HEK293 (cell line): ENCODE measurements around the gene AIFM1.

Source experiments
- ZNF112 ChIP-seq: fragments of 450-650 bp; formaldehyde crosslinking; IDR thresholded peaks from 2 replicates; pipeline ENCODE4 v1.5.0; 2017; ENCODE audit warnings: missing biosample characterization, missing genetic modification characterization
- ZNF792 ChIP-seq: fragments of 450-650 bp; formaldehyde crosslinking; IDR thresholded peaks from 2 replicates; pipeline ENCODE4 v1.5.1; 2016; ENCODE audit warnings: missing biosample characterization, missing genetic modification characterization
- TF ChIP-seq, protein P1 (sequence below): fragments of 450-650 bp; formaldehyde crosslinking; IDR thresholded peaks from 2 replicates; pipeline ENCODE4 v1.5.1; 2016; ENCODE audit warnings: missing biosample characterization, missing genetic modification characterization
- TF ChIP-seq, protein P2 (sequence below): fragments of 450-650 bp; formaldehyde crosslinking; IDR thresholded peaks from 2 replicates; pipeline ENCODE4 v1.5.1; 2016; ENCODE audit warnings: missing biosample characterization, missing genetic modification characterization
- TF ChIP-seq, protein P3 (sequence below): fragments of 450-650 bp; IDR thresholded peaks from 2 replicates; pipeline ENCODE4 v1.5.1; 2018; ENCODE audit warnings: missing biosample characterization, missing genetic modification characterization
- TF ChIP-seq, protein P4 (sequence below): fragments of 450-650 bp; formaldehyde crosslinking; IDR thresholded peaks from 2 replicates; pipeline ENCODE4 v1.5.1; 2016; ENCODE audit warnings: missing biosample characterization, missing genetic modification characterization

- TF ChIP-seq, protein P1, sequence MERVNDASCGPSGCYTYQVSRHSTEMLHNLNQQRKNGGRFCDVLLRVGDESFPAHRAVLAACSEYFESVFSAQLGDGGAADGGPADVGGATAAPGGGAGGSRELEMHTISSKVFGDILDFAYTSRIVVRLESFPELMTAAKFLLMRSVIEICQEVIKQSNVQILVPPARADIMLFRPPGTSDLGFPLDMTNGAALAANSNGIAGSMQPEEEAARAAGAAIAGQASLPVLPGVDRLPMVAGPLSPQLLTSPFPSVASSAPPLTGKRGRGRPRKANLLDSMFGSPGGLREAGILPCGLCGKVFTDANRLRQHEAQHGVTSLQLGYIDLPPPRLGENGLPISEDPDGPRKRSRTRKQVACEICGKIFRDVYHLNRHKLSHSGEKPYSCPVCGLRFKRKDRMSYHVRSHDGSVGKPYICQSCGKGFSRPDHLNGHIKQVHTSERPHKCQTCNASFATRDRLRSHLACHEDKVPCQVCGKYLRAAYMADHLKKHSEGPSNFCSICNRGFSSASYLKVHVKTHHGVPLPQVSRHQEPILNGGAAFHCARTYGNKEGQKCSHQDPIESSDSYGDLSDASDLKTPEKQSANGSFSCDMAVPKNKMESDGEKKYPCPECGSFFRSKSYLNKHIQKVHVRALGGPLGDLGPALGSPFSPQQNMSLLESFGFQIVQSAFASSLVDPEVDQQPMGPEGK (tag by site-specific recombination), result no peak
- TF ChIP-seq, protein P2, sequence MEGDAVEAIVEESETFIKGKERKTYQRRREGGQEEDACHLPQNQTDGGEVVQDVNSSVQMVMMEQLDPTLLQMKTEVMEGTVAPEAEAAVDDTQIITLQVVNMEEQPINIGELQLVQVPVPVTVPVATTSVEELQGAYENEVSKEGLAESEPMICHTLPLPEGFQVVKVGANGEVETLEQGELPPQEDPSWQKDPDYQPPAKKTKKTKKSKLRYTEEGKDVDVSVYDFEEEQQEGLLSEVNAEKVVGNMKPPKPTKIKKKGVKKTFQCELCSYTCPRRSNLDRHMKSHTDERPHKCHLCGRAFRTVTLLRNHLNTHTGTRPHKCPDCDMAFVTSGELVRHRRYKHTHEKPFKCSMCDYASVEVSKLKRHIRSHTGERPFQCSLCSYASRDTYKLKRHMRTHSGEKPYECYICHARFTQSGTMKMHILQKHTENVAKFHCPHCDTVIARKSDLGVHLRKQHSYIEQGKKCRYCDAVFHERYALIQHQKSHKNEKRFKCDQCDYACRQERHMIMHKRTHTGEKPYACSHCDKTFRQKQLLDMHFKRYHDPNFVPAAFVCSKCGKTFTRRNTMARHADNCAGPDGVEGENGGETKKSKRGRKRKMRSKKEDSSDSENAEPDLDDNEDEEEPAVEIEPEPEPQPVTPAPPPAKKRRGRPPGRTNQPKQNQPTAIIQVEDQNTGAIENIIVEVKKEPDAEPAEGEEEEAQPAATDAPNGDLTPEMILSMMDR (tag by site-specific recombination), result no peak
- TF ChIP-seq, protein P3, sequence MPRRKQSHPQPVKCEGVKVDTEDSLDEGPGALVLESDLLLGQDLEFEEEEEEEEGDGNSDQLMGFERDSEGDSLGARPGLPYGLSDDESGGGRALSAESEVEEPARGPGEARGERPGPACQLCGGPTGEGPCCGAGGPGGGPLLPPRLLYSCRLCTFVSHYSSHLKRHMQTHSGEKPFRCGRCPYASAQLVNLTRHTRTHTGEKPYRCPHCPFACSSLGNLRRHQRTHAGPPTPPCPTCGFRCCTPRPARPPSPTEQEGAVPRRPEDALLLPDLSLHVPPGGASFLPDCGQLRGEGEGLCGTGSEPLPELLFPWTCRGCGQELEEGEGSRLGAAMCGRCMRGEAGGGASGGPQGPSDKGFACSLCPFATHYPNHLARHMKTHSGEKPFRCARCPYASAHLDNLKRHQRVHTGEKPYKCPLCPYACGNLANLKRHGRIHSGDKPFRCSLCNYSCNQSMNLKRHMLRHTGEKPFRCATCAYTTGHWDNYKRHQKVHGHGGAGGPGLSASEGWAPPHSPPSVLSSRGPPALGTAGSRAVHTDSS (tag by site-specific recombination), result no peak
- TF ChIP-seq ZNF112 (tag by site-specific recombination) (no peak), ZNF792 (tag by site-specific recombination) (no peak)
- TF ChIP-seq, protein P4, sequence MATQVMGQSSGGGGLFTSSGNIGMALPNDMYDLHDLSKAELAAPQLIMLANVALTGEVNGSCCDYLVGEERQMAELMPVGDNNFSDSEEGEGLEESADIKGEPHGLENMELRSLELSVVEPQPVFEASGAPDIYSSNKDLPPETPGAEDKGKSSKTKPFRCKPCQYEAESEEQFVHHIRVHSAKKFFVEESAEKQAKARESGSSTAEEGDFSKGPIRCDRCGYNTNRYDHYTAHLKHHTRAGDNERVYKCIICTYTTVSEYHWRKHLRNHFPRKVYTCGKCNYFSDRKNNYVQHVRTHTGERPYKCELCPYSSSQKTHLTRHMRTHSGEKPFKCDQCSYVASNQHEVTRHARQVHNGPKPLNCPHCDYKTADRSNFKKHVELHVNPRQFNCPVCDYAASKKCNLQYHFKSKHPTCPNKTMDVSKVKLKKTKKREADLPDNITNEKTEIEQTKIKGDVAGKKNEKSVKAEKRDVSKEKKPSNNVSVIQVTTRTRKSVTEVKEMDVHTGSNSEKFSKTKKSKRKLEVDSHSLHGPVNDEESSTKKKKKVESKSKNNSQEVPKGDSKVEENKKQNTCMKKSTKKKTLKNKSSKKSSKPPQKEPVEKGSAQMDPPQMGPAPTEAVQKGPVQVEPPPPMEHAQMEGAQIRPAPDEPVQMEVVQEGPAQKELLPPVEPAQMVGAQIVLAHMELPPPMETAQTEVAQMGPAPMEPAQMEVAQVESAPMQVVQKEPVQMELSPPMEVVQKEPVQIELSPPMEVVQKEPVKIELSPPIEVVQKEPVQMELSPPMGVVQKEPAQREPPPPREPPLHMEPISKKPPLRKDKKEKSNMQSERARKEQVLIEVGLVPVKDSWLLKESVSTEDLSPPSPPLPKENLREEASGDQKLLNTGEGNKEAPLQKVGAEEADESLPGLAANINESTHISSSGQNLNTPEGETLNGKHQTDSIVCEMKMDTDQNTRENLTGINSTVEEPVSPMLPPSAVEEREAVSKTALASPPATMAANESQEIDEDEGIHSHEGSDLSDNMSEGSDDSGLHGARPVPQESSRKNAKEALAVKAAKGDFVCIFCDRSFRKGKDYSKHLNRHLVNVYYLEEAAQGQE (tag by site-specific recombination), result no peak
Measured at GRCh38 chrX:130166503-130166777, 799 bp upstream of the AIFM1 start.
